IPS-18c (cell line): Measurements from ENCODE around the gene CAMK2A.

ENCODE experiments used
- H3K4me3 ChIP-seq: 2 replicates; pipeline ENCODE4 v1.7.0; 2013; ENCODE audit warnings: low read depth, mild to moderate bottlenecking, low read length, moderate library complexity; ENCODE audit not compliant: insufficient read depth
- H3K9me3 ChIP-seq: one replicate; pipeline ENCODE4 v1.6.1; 2013; ENCODE audit warnings: mild to moderate bottlenecking, low read length, moderate library complexity; ENCODE audit not compliant: control insufficient read depth, insufficient read depth

Gene CAMK2A

GRCh38 chr5:150289551-150290390 is at the start of gene CAMK2A:
Gene CAMK2A (minus strand): TSS chr5:150289773. CDS start chr5:150289625, 148 bp downstream.
- no peaks in the 10 kb centered on the region for H3K9me3 ChIP-seq
- no peak within 1 kb of the TSS for H3K4me3 ChIP-seq

DNA sequence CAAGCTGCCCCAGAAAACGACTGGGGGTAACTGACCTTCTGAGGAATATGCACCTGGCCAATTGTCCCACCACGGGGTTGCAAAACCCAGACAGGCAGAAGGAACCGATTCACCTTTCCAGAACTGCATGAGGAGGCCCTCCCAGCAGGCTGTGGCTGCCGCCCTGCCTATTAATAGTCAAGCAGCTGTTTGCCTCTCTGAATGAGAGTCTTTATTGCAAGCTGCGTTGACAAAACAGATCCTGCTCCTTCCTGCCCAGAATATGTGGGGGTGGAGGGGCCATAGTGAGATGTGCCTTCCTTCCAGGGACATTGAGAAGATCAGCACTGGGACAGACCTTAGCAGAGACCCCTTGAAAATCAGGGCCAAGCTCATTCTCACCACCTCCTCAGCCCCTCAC is 49.6 kb upstream of the CAMK2A start:
- Histone ChIP-seq H3K9me3 (peaks cover 3% of the 10 kb centered on the region), H3K4me3 (no peak overlapping the region)

GRCh38 chr5:150338546-150338945 is 49.0 kb upstream of the CAMK2A start:
- H3K4me3 ChIP-seq = no peak overlapping the region
- H3K9me3 ChIP-seq = peaks cover 3% of the 10 kb centered on the region

- no peak overlapping the region for H3K4me3 ChIP-seq
- H3K9me3 ChIP-seq = peaks cover 3% of the 10 kb centered on the region
Observed at GRCh38 chr5:150335778-150336177, 46.2 kb upstream of the CAMK2A start.

GRCh38 chr5:150333400-150333799 is 43.8 kb upstream of the CAMK2A start:
- no peak overlapping the region for H3K4me3 ChIP-seq
- peaks cover 3% of the 10 kb centered on the region for H3K9me3 ChIP-seq

DNA sequence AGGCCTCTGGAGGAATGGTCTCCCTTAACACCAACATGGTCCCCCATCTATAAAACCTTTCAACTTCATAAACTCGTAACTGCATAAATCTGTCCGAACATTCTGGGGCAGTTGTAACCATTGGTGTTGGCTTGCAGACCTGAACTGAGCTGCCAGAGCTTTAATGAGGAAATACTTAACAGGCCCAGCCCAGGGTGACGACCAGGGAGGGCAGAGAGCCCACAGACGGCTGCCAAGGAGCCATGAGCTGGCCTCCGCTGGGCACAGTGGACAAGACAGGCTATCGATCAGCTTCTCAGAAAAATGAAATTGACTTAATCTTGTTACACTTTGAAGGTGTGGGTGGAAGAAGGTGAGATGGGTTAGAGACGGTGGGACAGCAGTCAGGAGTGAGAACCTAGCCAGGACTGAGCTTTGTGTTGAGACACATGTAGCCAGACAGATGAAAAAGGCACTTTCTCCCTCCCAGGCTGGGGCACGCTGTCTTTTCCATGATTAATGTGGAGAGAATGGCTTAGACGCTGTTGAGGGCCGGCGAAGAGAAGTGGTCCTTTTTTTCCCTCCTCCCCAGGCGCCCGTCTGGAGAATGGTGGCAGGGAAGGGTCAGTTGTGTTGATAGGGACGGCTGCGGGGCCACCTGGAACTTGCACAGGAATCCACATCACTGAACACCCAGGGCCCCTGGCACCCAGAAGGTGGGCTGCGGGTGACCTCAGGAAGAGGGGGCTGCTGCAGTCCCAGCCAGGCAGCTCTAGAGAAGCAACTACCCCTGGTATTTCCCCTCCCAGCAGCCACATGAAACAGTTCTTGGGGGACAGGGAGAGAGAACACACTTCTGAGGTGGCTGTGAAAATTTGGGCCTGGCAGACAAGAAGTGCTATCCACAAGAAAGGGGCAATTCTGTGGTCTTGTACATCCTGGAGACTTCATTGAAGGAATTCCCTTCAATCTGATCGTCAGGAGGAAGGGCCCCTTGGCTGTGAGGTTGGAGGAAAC is 40.6 kb upstream of the CAMK2A start:
- Histone ChIP-seq H3K4me3 (no peak overlapping the region), H3K9me3 (no peaks in the 10 kb centered on the region)

- H3K9me3 ChIP-seq = no peaks in the 10 kb centered on the region
- no peak overlapping the region for H3K4me3 ChIP-seq
Observed at GRCh38 chr5:150329038-150329437, 39.5 kb upstream of the CAMK2A start.

DNA sequence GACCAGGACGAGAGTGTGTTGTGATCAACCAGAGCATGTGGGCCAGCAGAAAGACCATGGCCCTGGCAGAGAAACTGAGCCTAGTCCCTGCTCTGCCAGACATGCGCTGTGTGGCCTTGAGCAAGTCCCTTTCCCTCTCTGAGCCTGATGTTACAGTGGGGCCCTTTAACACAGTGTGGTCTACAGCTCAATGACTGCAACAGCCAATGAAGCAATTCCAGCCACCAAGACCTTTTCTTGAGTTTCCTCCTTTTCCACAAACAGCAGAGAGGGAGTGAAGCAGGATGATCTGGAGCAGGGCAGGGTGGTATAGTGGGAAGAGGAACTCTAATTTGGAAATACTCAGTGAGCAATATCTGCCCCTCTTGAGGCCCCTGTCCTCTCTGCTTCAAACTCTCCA is 38.9 kb upstream of the CAMK2A start:
- no peak overlapping the region for H3K4me3 ChIP-seq
- H3K9me3 ChIP-seq = no peaks in the 10 kb centered on the region

GRCh38 chr5:150327139-150327538 is 37.6 kb upstream of the CAMK2A start:
- no peaks in the 10 kb centered on the region for H3K9me3 ChIP-seq
- H3K4me3 ChIP-seq = no peak overlapping the region

DNA sequence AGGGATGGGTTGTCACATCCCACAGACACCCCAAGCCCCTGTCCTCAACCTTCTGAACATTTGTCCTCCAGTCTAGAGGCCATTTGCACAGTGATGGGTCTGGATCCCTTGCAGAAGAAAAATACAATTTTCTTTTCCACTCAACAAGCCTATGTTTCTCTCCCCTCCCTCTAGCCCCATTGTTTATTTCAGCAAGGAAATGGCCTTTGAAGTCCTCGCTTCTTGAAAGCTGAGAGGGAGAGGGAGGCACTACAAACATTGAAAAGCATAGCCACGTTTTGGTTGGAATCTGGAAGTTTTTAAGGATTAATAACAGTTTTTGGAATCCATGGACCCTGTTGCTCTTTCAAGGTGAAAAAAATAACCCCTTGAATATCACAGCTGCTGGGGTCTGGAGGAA is 37.1 kb upstream of the CAMK2A start:
- H3K9me3 ChIP-seq = no peaks in the 10 kb centered on the region
- H3K4me3 ChIP-seq = no peak overlapping the region

DNA sequence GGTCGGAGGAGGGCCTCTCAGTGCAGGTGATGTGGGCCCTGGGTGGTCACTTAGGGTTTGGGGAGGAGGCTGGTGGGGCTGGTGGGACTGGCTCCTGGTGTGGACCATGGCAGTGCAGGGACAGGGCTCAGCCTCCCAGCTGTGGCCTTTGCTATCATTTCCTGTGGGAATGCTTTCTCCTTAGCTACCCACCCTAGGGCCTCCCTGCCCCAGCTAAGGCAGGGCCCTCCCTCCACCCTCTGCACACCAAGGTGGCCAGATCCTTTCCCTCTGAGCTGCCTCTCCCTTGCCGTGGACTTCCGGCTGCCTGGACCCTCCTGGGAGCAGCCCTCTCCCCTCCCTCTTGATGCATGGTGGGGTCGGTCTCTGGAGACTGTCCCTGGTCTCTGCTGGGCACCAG is 35.9 kb upstream of the CAMK2A start:
- no peak overlapping the region for H3K4me3 ChIP-seq

DNA sequence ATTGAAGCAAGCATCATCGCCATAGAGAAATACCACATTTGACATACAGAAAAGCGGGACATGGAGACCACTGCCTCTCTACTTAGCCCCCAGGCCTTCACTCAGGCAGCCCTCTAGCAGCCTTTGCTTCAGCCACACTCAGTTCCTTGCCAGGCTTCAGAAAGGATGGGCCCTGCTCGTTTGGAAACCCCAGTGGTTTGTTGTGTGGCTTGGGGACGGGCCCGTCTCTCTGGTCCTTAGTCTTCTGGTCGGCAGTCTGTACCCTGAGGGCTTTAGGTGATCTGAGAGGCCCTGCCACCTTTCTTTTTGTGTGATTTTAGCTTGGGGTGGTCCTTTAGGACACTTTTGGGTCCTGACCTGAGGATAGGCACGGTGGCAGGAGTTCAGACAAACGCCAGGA is 34.2 kb upstream of the CAMK2A start:
- no peaks in the 10 kb centered on the region for H3K9me3 ChIP-seq
- no peak overlapping the region for H3K4me3 ChIP-seq

More for the DNA sequence above, 35.9 kb upstream of the CAMK2A start:
- no peaks in the 10 kb centered on the region for H3K9me3 ChIP-seq

DNA sequence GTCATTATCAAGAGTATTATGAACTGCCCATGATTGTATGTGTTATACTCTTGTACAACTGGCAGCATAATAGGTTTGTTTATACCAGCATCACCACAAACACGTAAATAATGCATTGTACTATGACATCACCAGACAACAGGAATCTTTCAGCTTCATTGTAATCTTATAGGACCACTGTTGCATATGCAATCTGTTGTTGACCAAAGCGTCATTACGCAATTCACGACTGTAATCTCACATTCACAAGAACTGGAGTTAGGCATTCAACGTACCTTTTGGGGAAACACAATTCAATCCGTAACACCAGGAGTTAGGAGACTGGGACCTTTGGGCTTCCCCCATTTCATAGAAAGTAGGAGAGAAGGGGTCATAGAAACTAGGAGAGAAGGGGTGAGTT is 33.5 kb upstream of the CAMK2A start:
- Histone ChIP-seq H3K9me3 (no peaks in the 10 kb centered on the region), H3K4me3 (no peak overlapping the region)

- Histone ChIP-seq H3K9me3 (no peaks in the 10 kb centered on the region), H3K4me3 (no peak overlapping the region)
Observed at GRCh38 chr5:150322202-150322601, 32.6 kb upstream of the CAMK2A start.

DNA sequence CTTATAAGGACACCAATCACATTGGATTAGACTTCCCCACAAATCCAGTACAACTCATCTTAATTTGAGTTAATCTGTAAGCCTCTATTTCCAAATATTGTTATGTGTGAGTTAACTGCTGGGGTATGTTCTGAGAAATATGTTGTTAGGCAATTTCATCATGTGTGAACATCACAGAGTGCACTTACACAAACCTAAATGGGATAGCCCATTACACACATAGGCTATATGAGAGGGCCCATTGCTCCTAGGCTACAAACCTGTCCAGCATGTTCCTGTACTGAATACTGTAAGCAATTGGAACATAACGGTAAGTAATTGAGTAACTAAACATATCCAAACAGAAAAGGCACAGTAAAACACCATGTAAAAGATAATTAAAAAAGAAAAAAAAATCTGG is 32.2 kb upstream of the CAMK2A start:
- H3K9me3 ChIP-seq = no peaks in the 10 kb centered on the region
- no peak overlapping the region for H3K4me3 ChIP-seq

GRCh38 chr5:150321211-150321610 is 31.6 kb upstream of the CAMK2A start:
- Histone ChIP-seq H3K9me3 (no peaks in the 10 kb centered on the region), H3K4me3 (no peak overlapping the region)

- no peaks in the 10 kb centered on the region for H3K9me3 ChIP-seq
- no peak overlapping the region for H3K4me3 ChIP-seq
Observed at GRCh38 chr5:150320044-150320613, 30.6 kb upstream of the CAMK2A start.

- Histone ChIP-seq H3K9me3 (peaks cover 5% of the 10 kb centered on the region), H3K4me3 (no peak overlapping the region)
Observed at GRCh38 chr5:150319484-150319790, 29.9 kb upstream of the CAMK2A start.
